Stimulated activated CD8-positive, alpha-beta memory T cell treated with anti-CD3 and anti-CD28 coated beads, Interleukin-12 subunit alpha, Interleukin-12 subunit beta, amount 100 ng/mL, for 24 hours (primary cell): ENCODE measurements around the gene TJP2.
A peak's percentile ranks its signal among the peaks of the same experiment; 100 is the strongest.

Source experiments
- DNase-seq: peaks from one replicate; pipeline ENCODE4 v3.0.0-alpha.2; 2020; ENCODE audit errors: extremely low read depth

The TJP2 gene

DNA sequence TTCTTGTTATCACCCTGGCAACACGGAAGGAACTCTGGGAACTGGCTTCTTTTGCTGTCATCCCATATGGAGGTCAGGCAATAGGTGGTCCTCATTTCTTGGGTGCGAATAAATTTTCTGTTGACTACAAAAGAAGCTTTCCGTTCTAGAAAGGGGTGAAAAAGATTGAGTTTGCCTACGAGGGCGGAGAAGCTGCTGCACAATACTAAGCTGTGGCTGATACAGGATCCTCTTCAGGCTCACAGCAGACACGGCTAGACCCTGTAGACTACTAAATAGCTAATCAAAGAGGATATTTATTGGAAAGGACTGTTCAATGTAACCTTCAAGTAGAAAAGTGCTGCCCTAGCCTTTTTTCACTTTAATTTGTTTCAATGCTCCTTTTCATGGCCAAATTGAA, 58.1 kb downstream of the TJP2 start:
- DNase-seq, result no peak

DNA sequence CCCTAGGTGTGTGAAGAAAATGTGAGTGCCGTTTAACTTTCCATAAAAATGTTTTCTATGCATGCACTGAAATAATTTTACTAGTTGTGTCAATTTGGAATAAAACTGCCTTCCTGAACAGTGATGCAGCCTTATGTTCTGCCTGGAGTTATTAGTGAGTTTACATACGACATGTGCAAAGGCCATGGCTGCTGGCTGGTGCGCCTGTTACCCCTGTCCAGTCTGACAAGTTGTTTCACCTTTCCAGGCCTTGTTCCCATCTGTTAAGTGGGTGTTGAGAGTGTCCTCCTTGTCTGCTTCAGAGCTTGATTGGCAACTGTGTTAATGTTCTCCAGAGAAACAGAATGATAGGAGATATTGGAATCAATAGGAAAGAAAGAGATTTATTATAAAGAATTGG, 60.6 kb downstream of the TJP2 start:
- no peak for DNase-seq

DNA sequence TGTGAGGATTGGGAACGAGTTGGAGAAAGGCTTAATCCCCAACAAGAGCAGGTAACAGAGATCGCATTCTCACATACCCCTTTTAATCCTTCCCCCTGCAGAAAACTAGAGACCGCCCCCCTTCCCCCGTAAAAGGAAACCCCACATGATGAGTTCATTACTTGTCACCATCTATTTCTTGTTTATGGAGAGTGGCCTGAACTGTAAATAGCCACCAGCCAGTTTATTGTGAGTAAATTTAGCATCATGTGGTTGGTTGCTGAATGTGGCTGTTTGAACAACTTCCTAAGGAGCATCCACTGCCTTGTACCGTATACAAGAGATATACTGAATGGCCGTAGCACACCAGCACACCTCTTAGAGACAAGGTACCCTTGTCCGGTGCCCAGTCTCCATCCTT, 62.1 kb downstream of the TJP2 start:
- no peak for DNase-seq

DNA sequence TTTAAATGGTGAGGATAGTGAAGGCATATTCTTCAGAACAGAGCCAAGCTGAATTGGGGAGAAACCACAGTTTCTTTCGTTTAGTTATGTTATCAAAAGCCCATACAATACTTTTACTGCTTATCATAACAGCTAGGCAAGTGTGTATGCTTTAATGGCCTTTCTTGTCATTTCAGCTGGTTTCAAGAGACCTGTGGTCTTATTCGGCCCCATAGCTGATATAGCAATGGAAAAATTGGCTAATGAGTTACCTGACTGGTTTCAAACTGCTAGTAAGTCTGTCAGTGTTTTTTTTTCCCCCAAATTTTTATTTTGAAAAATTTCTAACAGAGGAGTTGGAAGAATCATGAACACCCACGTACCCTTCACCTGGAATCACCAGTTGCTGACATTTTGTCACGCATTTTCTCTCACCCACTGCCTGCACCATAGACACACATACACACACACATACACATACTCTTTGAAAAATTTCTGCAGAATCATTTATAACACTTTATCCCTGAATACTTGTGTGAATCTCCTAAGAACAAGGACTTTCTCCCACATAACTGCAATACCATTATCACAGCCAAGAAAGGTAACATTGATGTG, 63.7 kb downstream of the TJP2 start:
- DNase-seq, result no peak

DNA sequence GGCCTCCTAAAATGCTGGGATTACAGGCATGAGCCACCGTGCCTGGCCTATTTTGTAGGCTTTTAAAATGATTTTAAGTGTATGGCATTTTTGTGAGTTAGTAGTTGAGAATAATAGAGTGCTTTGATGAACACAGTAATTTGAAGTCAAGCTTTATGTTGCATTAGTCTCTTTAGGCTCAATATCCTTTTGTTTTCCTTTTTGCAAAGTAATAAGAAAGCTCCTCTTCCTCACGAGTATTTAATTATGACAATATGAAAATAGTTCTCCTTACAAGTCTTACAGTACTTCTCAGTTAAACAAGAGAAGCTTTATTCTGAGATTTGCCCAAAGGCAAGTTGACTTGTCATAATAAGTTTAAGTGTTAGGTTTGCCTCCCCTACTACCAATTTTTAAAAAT, 69.0 kb downstream of the TJP2 start:
- DNase-seq, result no peak

DNA sequence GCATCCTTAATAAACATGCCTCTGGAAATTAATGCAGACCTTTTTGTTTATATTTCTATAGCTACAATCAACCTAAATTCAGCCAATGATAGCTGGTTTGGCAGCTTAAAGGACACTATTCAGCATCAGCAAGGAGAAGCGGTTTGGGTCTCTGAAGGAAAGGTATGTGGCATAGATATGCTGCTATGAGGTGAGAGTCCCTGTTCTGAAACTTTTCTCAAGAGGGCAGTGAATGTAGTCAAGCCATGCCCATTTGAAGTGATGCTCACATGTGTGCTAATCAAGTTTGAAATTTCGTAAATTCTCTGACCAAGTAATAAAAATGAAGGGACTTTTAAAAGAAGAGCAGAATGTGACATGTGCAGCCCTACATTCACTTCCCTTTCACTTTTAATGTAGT, 72.6 kb downstream of the TJP2 start:
- DNase-seq, result no peak

DNA sequence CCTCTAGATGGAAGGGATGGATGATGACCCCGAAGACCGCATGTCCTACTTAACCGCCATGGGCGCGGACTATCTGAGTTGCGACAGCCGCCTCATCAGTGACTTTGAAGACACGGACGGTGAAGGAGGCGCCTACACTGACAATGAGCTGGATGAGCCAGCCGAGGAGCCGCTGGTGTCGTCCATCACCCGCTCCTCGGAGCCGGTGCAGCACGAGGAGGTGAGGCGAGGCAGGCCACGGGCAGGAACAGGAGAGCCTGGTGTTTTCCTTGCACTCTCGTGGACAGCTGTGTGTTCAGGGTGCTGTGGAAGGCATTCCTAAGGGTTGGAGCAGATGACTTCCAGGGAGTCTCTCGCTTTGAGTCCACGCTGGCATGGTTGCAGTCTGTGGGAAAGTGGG, 73.9 kb downstream of the TJP2 start:
- DNase-seq, result no peak

DNA sequence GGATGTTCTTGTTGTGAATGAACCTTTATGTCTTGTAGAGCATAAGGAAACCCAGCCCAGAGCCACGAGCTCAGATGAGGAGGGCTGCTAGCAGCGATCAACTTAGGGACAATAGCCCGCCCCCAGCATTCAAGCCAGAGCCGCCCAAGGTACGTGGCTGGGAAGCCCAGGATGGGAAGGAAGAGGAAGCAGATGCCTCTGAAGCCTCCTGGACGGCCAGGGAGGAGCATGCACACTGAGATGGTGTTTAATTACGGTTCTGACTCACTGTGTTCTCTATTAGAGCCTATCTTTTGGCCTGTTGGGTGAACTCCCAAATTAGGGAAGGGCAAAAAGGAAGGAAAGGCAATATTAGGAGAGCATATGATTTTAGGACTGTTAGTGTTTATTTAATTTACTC, 75.3 kb downstream of the TJP2 start:
- DNase-seq, result no peak

DNA sequence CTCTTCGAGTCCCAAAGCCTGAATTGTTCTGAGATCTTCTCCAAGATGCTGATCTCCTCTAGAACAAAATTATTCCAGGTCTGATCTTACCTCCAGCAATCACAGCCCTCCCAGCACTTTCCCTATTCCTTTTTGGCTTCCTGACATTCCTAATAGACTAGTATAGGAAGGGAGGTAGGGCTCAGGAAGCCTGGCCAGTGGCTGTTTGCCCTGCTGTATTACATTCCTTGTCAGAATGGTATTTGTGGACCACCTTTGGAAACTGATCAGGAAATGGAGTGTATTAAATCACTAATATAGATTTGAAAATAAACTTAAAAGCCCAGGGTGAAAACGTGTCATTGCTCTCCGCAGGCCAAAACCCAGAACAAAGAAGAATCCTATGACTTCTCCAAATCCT, 76.6 kb downstream of the TJP2 start:
- no peak for DNase-seq

DNA sequence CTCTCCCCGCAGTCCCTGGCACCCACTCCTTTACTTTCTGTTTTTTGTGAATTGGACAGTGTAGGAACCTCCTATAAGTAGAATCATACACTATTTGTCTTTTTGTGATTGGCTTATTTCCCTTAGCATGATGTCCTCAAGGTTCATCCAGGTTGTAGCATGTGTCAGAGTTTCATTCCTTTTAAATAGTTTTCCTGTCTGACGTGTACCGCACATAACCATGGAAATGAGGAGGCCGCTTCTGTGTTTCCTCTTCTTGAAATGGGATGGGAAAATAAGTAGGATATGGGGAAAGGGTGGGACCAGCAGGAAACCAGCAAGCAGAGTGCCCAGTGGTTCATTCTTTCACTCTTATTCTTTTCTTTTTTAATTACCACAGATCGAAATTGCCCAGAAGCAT, 78.4 kb downstream of the TJP2 start:
- no peak for DNase-seq

DNA sequence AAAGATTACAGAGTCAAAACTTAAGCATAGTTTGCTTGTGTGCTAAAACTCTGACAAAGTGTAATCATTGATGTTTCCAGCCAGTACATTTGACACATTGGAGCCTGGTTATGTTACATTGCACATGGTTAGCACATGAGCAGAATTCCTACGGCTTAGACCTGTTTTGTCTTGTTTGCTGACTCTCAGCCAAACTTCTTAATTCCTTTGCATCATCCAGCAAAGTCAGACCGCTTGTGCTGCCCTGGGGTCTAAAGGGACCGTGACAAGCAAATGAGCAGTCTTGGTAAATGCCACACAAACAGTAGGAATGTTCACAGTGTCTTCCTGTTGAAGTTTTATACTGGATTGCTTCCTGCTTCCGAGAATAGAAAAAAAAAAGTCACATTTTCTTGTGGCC, 79.0 kb downstream of the TJP2 start:
- DNase-seq, result no peak

DNA sequence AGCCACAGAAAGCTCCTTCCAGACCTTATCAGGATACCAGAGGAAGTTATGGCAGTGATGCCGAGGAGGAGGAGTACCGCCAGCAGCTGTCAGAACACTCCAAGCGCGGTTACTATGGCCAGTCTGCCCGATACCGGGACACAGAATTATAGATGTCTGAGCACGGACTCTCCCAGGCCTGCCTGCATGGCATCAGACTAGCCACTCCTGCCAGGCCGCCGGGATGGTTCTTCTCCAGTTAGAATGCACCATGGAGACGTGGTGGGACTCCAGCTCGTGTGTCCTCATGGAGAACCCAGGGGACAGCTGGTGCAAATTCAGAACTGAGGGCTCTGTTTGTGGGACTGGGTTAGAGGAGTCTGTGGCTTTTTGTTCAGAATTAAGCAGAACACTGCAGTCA, 80.1 kb downstream of the TJP2 start:
- DNase-seq, result no peak

DNA sequence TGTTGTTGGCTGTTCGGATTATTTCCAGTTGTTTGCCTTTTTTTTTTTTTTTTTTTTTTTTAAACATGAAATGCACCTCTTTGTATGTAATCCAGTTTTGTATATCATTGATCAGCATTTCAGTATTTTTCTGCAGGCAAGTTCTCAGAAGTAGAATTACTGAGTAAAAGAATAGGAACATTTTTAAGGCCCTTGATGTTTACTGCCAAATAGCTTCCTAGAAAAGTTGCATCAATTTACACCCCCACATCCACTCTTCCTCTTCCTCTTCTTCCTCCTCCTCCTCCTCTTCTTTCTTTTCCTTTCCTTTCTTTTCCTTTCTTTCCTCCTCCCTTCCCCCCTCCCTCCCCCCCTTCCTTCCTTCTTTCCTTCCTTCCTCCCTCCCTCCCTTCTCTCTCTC, 81.5 kb downstream of the TJP2 start:
- DNase-seq, result no peak

DNA sequence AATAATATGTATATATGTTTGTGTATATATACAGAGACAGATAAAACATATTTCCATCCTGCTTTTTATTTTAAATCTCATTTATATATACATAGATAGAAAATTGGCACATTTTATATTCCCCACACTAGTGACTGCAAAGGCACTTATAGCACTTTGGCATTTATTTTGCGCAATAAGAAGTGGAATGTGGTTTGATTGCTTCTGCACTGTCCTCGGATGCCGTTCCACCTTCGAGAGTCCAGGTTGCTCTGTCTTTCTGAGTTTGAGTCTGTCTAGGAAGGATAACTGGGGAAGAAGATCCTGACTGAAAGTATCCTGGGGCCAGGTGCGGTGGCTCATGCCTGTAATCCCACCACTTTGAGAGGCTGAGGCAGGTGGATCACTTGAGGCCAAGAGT, 84.5 kb downstream of the TJP2 start:
- DNase-seq, result no peak

DNA sequence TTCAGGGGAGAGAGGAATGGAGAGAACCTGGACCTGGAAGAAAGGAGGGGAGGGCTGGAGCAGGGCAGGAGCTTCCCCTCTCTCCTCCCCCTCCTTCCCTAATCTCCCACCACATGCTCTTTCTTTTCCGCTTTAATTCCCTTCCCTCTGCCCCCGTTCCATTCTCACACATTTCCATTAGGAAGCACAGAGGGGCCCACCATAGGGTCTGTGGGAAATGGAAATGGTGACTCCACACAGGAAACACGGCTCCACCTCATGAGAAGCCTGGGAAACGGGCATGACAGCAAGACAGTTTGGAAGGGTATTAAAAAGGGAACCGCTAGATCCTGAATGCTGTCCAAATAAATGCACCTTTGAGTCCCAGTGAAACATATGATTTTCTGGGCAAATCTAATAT, 86.1 kb downstream of the TJP2 start:
- DNase-seq, result no peak

DNA sequence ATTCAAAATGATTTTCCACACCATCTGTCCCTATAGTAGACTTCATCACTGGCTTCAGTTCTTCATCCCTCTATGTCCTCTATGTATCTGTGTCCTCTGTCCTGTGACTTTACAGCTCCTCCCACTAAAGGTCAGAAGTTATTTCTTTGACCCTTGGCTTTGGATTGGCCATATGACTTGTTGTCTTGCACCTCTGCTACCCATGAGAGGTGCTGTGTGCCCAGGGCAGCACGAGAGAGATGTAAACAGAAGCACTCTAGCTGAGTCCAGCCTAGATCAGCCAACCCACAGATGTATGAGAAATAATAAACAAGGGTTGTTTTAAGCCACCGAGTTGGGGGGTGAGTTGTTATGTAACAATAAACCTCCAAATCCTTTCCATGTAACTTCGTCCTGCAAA, 87.6 kb downstream of the TJP2 start:
- no peak for DNase-seq

DNA sequence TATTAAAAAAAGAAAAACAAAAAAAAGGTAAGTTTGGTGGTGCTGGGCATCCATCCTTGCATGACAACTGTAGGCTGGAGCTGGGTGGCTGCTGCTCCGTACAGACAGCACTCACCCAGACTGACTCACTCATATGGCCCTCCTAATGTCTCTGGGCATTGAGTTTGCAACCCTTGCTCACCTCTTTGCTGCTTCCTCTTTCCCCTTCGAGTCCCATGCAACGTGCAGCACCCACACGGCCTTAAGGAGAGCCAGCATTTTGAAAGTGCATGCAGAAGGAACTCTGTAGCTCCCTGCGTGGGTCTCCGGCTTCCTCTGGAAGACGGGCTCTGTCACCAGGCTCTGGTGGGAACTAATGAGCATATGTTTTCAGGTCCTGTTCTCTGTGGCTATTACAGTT, 90.4 kb downstream of the TJP2 start:
- DNase-seq, result no peak

DNA sequence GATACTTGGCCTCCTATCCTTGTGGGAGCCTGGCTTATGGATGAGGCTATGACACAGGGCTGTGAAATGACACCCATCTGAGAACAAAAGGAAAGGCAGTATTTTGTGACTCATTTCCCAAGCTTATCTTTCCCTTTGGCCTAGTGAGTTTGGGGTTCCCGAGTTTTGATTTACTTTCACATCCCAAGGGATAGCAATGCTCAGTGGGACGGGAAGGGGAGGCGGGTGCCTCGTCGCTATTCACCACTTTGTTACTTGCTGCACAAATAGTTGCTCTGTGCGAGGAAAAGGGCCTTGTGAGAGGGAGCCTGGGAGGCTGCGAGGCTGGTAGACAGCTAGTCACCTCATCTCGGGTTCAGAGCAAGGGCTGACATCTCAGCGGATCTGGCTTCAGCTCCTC, 91.8 kb downstream of the TJP2 start:
- DNase-seq, result no peak

DNA sequence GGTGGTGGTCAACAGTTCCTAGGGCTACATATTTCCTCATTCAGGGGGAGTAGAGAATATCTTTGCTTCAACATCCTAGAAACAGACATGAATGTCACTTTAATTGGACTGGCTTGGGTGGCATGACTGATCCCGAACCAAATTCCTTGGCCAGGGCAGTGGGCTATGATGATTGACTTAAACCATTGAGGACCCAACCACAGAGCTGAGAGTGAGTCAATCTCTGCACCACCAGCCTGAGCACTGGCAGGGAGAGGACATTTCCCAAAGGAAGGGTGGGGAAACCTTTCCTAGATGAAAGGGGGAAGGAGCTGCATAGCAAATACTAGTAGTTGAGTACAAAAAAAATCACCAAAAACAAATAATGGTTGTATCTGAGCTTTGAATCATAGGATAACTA, 98.1 kb downstream of the TJP2 start:
- DNase-seq, result no peak

DNA sequence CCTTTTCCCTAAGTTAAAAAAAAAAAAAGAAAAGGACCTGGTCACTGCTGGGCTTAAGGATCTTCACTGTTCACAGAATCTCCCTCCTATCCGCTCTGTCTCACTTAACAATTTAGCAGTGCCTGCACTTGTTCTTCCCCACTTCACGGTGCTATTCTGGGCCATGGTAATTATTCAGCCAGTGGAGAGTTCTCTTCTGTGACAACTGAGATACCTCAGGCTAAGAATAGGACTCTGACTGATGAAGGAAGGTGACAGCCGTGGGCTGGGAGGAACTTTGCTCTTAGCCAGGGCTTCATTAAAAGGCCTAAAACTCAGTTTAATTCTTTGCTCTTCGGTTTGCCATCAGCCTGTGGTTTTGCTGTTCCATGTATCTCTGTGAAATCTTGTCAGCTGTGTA, 99.1 kb downstream of the TJP2 start:
- no peak for DNase-seq

DNA sequence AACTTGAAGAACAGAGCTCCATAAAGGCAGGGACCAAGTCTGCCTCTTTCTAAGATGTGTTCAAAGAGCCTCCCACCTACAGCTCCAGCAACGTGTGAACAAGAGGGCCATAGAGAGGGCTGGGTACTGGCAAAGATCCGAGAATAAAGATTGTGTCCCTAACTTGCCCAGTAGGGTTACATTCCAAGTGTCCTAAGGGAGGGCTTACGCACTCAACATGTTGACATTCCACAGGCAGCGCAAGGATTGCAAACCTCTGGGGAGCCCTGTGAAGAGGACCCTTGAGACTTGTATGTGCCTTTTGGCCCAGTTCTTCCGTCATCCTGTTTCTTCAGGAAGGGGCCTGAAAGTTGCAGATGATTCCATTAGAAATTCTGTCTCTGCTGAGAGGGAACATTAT, 102.7 kb downstream of the TJP2 start:
- no peak for DNase-seq

DNA sequence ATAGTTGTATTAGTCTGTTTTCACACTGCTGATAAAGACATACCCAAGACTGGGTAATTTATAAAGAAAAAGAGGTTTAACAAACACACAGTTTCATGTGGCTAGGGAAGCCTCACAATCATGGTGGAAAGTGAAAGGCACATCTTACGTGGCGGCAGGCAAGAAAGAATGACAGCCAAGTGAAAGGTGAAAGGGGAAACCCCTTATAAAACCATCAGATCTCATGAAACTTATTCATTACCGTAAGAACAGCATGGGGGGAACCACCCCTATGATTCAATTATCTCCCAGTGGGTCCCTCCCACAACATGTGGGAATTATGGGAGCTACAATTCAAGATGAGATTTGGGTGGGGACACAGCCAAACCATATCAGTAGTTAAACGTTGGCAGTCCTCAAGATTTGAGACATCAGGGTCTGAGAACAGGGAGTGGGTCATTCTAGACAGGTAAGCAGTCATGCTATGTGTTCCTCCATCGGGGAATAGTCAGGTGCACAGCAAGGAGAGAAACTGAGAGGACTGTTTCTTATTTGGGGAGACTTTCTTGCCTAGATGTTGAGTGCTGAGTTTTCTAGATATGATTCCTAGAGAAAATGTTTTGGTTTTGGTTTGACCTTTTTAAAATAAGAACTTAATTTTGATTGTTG, 105.1 kb downstream of the TJP2 start:
- DNase-seq, result peak; percentile 1

DNA sequence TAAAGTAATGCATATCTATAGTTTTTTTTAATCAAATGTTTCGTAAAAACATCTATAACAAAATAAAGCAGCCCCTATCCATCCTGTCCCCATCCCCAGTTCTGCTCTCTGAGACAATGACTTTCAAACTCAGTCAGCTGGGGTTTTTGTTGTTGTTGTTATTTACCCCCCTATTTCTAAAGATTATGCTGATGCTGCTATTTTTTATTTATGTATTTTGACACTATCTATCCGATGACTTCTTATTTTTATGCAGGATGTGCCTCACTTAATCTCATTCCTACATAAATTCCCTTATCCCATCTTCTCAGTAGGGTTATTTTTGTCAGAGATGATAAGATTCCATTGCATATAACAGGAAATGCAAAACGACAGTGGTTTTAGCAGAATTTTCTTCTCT, 105.7 kb downstream of the TJP2 start:
- no peak for DNase-seq

DNA sequence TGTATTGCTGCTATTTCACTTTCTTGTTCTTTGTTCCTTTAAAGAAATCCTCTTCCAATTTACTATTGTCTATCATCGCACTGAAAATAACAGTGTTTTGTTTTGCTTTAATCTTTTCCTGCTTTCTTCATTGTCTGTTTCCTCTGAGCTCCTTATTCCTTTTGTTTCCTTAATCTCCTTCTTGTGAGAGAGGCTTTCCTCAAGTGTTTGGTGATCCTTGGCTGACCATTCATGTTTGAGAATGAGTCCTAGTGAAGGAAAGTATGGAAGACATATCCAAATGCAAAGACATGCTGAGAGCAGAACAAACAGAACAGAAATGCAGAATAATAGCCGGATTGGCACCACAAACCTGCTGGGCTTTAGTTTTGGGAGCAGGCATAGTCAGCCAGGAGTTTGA, 108.9 kb downstream of the TJP2 start:
- DNase-seq, result no peak
